Activated CD8-positive, alpha-beta T cell treated with anti-CD3 and anti-CD28 coated beads for 36 hours (primary cell): ENCODE data around the gene NRSN1. TPM values are rescaled to one million over a fixed set of nuclear protein-coding genes. Genes with fewer than 3 reads are reported as not detected.

Source experiments
- ATAC-seq: fragments of 200-7000 bp; cut with Tn5 transposase; one replicate; pipeline ENCODE4 v1.10.0; 2021; ENCODE audit warnings: mild to moderate bottlenecking, moderate library complexity
- CTCF ChIA-PET: fragments of 350-600 bp; sonication (Branson Sonifier 250); formaldehyde crosslinking; loops from one replicate; lab custom pipeline; 2021; ENCODE audit warnings: antibody characterized with exemption; lab: Charles Lee
- POLR2A ChIA-PET: fragments of 350-600 bp; sonication (Branson Sonifier 250); formaldehyde crosslinking; loops from one replicate; lab custom pipeline; 2021; ENCODE audit warnings: antibody characterized with exemption; lab: Charles Lee
- DNase-seq: peaks from one replicate; pipeline ENCODE4 v3.0.0-alpha.2; 2020
- H3K27ac Mint-ChIP-seq: one replicate; pipeline ENCODE4 v1.8.0; 2021; ENCODE audit warnings: mild to moderate bottlenecking, mixed read lengths
- H3K27me3 Mint-ChIP-seq: one replicate; pipeline ENCODE4 v1.8.0; 2021; ENCODE audit warnings: mixed read lengths
- H3K36me3 Mint-ChIP-seq: one replicate; pipeline ENCODE4 v1.8.0; 2021; ENCODE audit warnings: low read depth, mixed read lengths
- H3K4me1 Mint-ChIP-seq: one replicate; pipeline ENCODE4 v1.8.0; 2021; ENCODE audit warnings: low read depth, mixed read lengths
- H3K4me3 Mint-ChIP-seq: one replicate; pipeline ENCODE4 v1.8.0; 2021; ENCODE audit warnings: mild to moderate bottlenecking, moderate library complexity, mixed read lengths
- H3K9me3 Mint-ChIP-seq: one replicate; pipeline ENCODE4 v1.8.0; 2021; ENCODE audit warnings: mixed read lengths
- CTCF ChIP-seq: fragments of 200-600 bp; IDR thresholded peaks from one replicate; pipeline ENCODE4 v1.8.0; 2022; ENCODE audit warnings: antibody characterized with exemption, mild to moderate bottlenecking
- intact Hi-C: fragments of 100-400 bp; cut with micrococcal nuclease; formaldehyde crosslinking; loops from one replicate; pipeline ENCODE4 v1.10.0; 2022
- total RNA-seq, 2 experiments: library from RNA; stranded (reverse); gene quantifications; one replicate each; pipeline ENCODE4 v1.2.3, GENCODE V29; 2021

Gene NRSN1
- total RNA-seq, 2 experiments from 2014 or later: not detected

- no peak for TF ChIP-seq CTCF
- Mint-ChIP-seq H3K36me3 (no peaks in the 10 kb centered on the region), H3K27me3 (peaks cover 13% of the 10 kb centered on the region), H3K4me1 (no peaks in the 10 kb centered on the region), H3K9me3 (no peaks in the 10 kb centered on the region), H3K27ac (no peak overlapping the region), H3K4me3 (no peak overlapping the region)
- ChIA-PET POLR2A (no interaction called here), CTCF (no interaction called here)
- DNase-seq (no peak), ATAC-seq (no peak)
- intact Hi-C loops: no loop called here
Observed at GRCh38 chr6:24146871-24147270, 20.9 kb downstream of the NRSN1 start.

GRCh38 chr6:24147511-24148153, 21.6 kb downstream of the NRSN1 start:
- CTCF ChIA-PET: no interaction called here

GRCh38 chr6:24148154-24148570, 22.1 kb downstream of the NRSN1 start:
- no peak for TF ChIP-seq CTCF
- DNase-seq (no peak), ATAC-seq (no peak)
- H3K4me3 Mint-ChIP-seq: no peak overlapping the region
- peaks cover 13% of the 10 kb centered on the region for H3K27me3 Mint-ChIP-seq
- no peaks in the 10 kb centered on the region for H3K36me3 Mint-ChIP-seq
- POLR2A ChIA-PET: no interaction called here
- CTCF ChIA-PET: no interaction called here
- no peaks in the 10 kb centered on the region for H3K9me3 Mint-ChIP-seq
- intact Hi-C loops: no loop called here
- H3K27ac Mint-ChIP-seq: no peak overlapping the region
- no peaks in the 10 kb centered on the region for H3K4me1 Mint-ChIP-seq

More at GRCh38 chr6:24147511-24148153, 21.6 kb downstream of the NRSN1 start:
- no peak overlapping the region for H3K27ac Mint-ChIP-seq
- no peaks in the 10 kb centered on the region for H3K4me1 Mint-ChIP-seq
- DNase-seq: no peak
- no peak for ATAC-seq
- no peaks in the 10 kb centered on the region for H3K9me3 Mint-ChIP-seq
- H3K4me3 Mint-ChIP-seq: no peak overlapping the region
- TF ChIP-seq CTCF: no peak
- no peaks in the 10 kb centered on the region for H3K36me3 Mint-ChIP-seq
- POLR2A ChIA-PET: no interaction called here
- peaks cover 13% of the 10 kb centered on the region for H3K27me3 Mint-ChIP-seq
- intact Hi-C loops: no loop called here

GRCh38 chr6:24148684-24149083, 22.7 kb downstream of the NRSN1 start:
- POLR2A ChIA-PET: no interaction called here
- CTCF ChIA-PET: no interaction called here
- DNase-seq (no peak), ATAC-seq (no peak)
- Mint-ChIP-seq H3K27ac (no peak overlapping the region), H3K4me3 (no peak overlapping the region), H3K27me3 (peaks cover 13% of the 10 kb centered on the region), H3K9me3 (no peaks in the 10 kb centered on the region), H3K36me3 (no peaks in the 10 kb centered on the region), H3K4me1 (no peaks in the 10 kb centered on the region)
- intact Hi-C loops: no loop called here
- TF ChIP-seq CTCF: no peak

- H3K36me3 Mint-ChIP-seq: no peaks in the 10 kb centered on the region
- ChIA-PET CTCF (interaction anchor here (0.6 kb wide), 1 partner anchor 16 kb away, joined by 3 read pairs; no protein-coding TSS in a partner anchor), POLR2A (no interaction called here)
Observed at GRCh38 chr6:24149296-24149695, 23.3 kb downstream of the NRSN1 start.

More at GRCh38 chr6:24149296-24149695, 23.3 kb downstream of the NRSN1 start:
- intact Hi-C loops: no loop called here
- Mint-ChIP-seq H3K27ac (no peak overlapping the region), H3K9me3 (no peaks in the 10 kb centered on the region), H3K4me3 (no peak overlapping the region), H3K27me3 (peaks cover 13% of the 10 kb centered on the region), H3K4me1 (no peaks in the 10 kb centered on the region)
- ATAC-seq (no peak), DNase-seq (no peak)
- TF ChIP-seq CTCF: no peak
